PC-9 (cell line): ENCODE data around the gene ACTR3.

ENCODE experiments used
- EZH2 ChIP-seq: fragments of 200-600 bp; sonication (generic); IDR thresholded peaks from 2 replicates; pipeline ENCODE4 v1.8.0; 2017; ENCODE audit warnings: antibody characterized with exemption, low read depth
- TF ChIP-seq, protein P1 (sequence below): fragments of 200-600 bp; sonication (generic); conservative IDR thresholded peaks from 2 replicates; pipeline ENCODE4 v1.6.1; 2017; ENCODE audit warnings: mixed run types, antibody characterized with exemption, mild to moderate bottlenecking, moderate library complexity

DNA sequence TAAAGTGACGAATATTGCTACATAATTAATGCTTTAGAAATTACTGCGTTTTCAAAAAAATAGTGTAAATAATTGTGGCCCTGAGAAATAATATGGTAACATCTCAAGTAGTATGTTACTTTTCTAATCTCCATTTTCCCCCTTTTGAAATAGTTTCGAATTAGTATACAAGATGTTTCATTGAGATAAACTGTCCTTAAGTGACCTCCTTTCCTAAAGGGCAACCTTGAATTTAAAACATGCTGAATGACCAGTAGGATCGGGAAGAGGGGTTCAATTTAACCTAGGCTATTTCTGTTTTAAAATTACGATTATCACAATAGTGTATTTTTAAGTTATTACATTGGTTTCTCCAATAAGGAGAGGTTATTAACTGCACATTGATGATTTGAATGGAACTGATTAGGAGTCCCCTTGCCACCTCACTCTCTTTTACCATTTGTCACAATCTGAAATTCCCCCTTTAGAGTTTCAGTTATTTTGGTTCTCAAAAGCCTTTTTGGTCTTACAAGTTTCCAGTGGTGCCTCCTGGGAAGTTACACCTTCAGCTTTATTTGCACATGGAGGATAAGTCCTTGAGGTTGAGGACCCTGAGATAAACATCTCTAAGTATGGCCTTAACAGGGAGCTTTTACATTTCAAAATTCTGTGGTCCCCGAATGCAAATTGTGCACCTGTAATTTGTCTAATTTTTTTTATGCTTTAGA lies 2.3 kb downstream of the ACTR3 start:
- no peak for TF ChIP-seq EZH2
- TF ChIP-seq, protein P1, sequence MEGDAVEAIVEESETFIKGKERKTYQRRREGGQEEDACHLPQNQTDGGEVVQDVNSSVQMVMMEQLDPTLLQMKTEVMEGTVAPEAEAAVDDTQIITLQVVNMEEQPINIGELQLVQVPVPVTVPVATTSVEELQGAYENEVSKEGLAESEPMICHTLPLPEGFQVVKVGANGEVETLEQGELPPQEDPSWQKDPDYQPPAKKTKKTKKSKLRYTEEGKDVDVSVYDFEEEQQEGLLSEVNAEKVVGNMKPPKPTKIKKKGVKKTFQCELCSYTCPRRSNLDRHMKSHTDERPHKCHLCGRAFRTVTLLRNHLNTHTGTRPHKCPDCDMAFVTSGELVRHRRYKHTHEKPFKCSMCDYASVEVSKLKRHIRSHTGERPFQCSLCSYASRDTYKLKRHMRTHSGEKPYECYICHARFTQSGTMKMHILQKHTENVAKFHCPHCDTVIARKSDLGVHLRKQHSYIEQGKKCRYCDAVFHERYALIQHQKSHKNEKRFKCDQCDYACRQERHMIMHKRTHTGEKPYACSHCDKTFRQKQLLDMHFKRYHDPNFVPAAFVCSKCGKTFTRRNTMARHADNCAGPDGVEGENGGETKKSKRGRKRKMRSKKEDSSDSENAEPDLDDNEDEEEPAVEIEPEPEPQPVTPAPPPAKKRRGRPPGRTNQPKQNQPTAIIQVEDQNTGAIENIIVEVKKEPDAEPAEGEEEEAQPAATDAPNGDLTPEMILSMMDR: no peak
